Right atrium auricular region (tissue), 2 donors: ENCODE data around the gene FANCI. TPM values are rescaled to one million over a fixed set of nuclear protein-coding genes. Genes with fewer than 3 reads are reported as not detected.

Source experiments
- DNase-seq: peaks from one replicate; pipeline ENCODE4 v3.0.0-alpha.2; 2019; ENCODE audit warnings: low spot score
- H3K27ac ChIP-seq, 2 donors: fragments of 200-600 bp; sonication (generic); 1 replicate in 1 of 2; 2 replicates in 1 of 2; pipeline ENCODE4 v1.5.1; 2016 to 2019
- H3K27me3 ChIP-seq, 2 donors: fragments of 200-600 bp; sonication (generic); one replicate each; pipeline versions ENCODE4 v1.5.1 to v1.6.0; 2017 to 2019
- H3K36me3 ChIP-seq: fragments of 200-600 bp; sonication (generic); one replicate; pipeline ENCODE4 v1.5.1; 2016
- H3K4me1 ChIP-seq, 2 donors: fragments of 200-600 bp; sonication (generic); one replicate each; pipeline versions ENCODE4 v1.5.1 to v1.6.0; 2017 to 2019
- H3K4me3 ChIP-seq, 2 donors: fragments of 200-600 bp; sonication (generic); 1 replicate in 1 of 2; 2 replicates in 1 of 2; pipeline ENCODE4 v1.5.1; 2017 to 2019; ENCODE audit warnings: mild to moderate bottlenecking in 1 of 2, moderate library complexity in 1 of 2
- H3K9me3 ChIP-seq, 2 donors: fragments of 200-600 bp; sonication (generic); one replicate each; pipeline ENCODE4 v1.5.1; 2019
- CTCF ChIP-seq, 2 donors: fragments of 200-600 bp; sonication (generic); IDR thresholded peaks; one replicate each; pipeline ENCODE4 v1.5.1; 2019; ENCODE audit warnings: antibody characterized with exemption in 2 of 2
- total RNA-seq, 2 donors: library from RNA; depleted of rRNA; stranded (reverse); fragments of >200 nt; gene quantifications; one replicate each; pipeline ENCODE4 v1.1.0, GENCODE V29; 2016

Gene FANCI
- total RNA-seq, 2 donors from 2014 or later, result 0.79 to 1.6 TPM

- Histone ChIP-seq H3K36me3 (no peaks in the 10 kb centered on the region), H3K4me3 (no peak overlapping the region), H3K4me1 (peaks cover 0 to 9% of the 10 kb centered on the region in 2 donors), H3K9me3 (no peaks in the 10 kb centered on the region), H3K27ac (no peak overlapping the region), H3K27me3 (no peaks in the 10 kb centered on the region)
- no peak for DNase-seq
- TF ChIP-seq CTCF (IDR thresholded peaks at IDR 0.05), result no peak
Observed at GRCh38 chr15:89211678-89212170, 32.1 kb upstream of the FANCI start.

DNA sequence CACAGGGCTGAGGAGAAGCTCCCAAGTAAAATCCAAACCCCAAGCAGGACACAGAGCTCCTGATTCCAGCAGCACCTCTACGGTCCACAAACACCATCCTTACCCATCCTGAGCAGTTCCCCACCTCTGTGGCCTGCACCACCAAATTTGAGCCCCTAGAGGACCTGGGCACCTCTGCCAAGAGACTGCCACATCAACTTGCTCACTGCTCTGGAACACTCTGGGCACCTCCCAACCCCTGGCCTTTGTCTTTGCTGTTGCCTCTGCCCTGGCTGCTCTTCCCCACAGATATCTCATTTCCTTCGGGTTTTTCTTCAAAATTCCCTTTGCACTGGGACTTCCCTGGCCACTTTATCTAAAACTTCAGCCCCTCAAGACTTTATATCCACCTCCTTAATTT, 28.2 kb upstream of the FANCI start:
- no peak for DNase-seq
- no peak for TF ChIP-seq CTCF (IDR thresholded peaks at IDR 0.05)
- no peak overlapping the region for H3K27ac ChIP-seq
- no peak overlapping the region for H3K4me3 ChIP-seq
- H3K9me3 ChIP-seq, result no peaks in the 10 kb centered on the region
- no peaks in the 10 kb centered on the region for H3K4me1 ChIP-seq
- H3K36me3 ChIP-seq, result no peaks in the 10 kb centered on the region
- no peaks in the 10 kb centered on the region for H3K27me3 ChIP-seq

GRCh38 chr15:89217031-89217430, 26.7 kb upstream of the FANCI start:
- H3K27ac ChIP-seq, result no peak overlapping the region
- TF ChIP-seq CTCF (IDR thresholded peaks at IDR 0.05), result no peak
- H3K9me3 ChIP-seq, result no peaks in the 10 kb centered on the region
- no peak overlapping the region for H3K4me3 ChIP-seq
- no peaks in the 10 kb centered on the region for H3K4me1 ChIP-seq
- H3K36me3 ChIP-seq, result no peaks in the 10 kb centered on the region
- no peak for DNase-seq
- no peaks in the 10 kb centered on the region for H3K27me3 ChIP-seq

GRCh38 chr15:89217686-89218376, 25.9 kb upstream of the FANCI start:
- Histone ChIP-seq H3K27me3 (no peaks in the 10 kb centered on the region), H3K27ac (no peak overlapping the region), H3K4me3 (no peak overlapping the region), H3K4me1 (no peaks in the 10 kb centered on the region), H3K9me3 (no peaks in the 10 kb centered on the region), H3K36me3 (no peaks in the 10 kb centered on the region)
- no peak for TF ChIP-seq CTCF (IDR thresholded peaks at IDR 0.05)
- no peak for DNase-seq

DNA sequence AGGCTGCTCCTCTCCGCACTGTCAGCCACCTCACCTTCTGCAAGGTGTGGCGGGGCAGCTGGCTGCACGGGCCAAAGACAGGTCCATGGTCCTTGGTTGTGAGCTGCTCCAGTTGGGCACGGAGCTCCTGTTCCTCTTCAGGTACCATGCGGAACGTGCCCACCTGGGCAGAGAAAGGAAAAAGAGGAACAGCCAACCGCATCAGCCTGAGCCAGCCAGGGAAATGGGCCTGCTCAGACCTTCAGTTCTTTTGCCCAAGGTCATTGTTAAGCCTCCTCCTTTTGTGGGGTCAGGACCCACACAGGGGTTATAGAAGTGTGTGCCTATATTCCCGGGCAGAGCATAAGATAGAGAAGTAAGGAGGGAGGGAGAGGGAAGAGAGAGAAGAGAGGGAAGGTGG, 25.2 kb upstream of the FANCI start:
- Histone ChIP-seq H3K36me3 (no peaks in the 10 kb centered on the region), H3K4me3 (no peak overlapping the region), H3K4me1 (no peaks in the 10 kb centered on the region), H3K27me3 (no peaks in the 10 kb centered on the region), H3K9me3 (no peaks in the 10 kb centered on the region), H3K27ac (no peak overlapping the region)
- no peak for TF ChIP-seq CTCF (IDR thresholded peaks at IDR 0.05)
- DNase-seq, result no peak

GRCh38 chr15:89221543-89221942, 22.2 kb upstream of the FANCI start, which contains the start of gene RLBP1:
Gene RLBP1 (minus strand): TSS chr15:89221579. CDS start chr15:89218975, 2,604 bp downstream.
- Histone ChIP-seq H3K36me3 (no peaks in the 10 kb centered on the region), H3K27ac (no peak within 1 kb of the TSS), H3K27me3 (no peaks in the 10 kb centered on the region), H3K4me3 (no peak within 1 kb of the TSS), H3K4me1 (no peaks in the 10 kb centered on the region), H3K9me3 (no peaks in the 10 kb centered on the region)
- no peak for TF ChIP-seq CTCF (IDR thresholded peaks at IDR 0.05)
- no peak for DNase-seq
